Spleen (tissue), 11 donors: Measurements from ENCODE around the gene GNPTG. TPM values are rescaled to one million over a fixed set of nuclear protein-coding genes. Genes with fewer than 3 reads are reported as not detected.

Experiments
- DNase-seq: peaks from one replicate; pipeline ENCODE4 v3.0.0-alpha.2; 2020
- H3K27ac ChIP-seq, 8 donors: fragments of 200-600 bp; sonication (generic) in 7 of 8; 1 replicate in 4 of 8; 2 replicates in 4 of 8; pipeline versions ENCODE4 v1.5.0 to v1.8.0; 2016 to 2021; ENCODE audit warnings: inconsistent platforms in 4 of 8, mild to moderate bottlenecking in 4 of 8, moderate library complexity in 1 of 8
- H3K27me3 ChIP-seq, 7 donors: fragments of 200-600 bp; sonication (generic) in 6 of 7; replicated peaks in 1 of 7; 1 replicate in 4 of 7; 2 replicates in 3 of 7; pipeline versions ENCODE4 v1.5.0 to v1.8.0; 2016 to 2021; ENCODE audit warnings: inconsistent platforms in 3 of 7, mild to moderate bottlenecking in 1 of 7
- H3K36me3 ChIP-seq, 6 donors: fragments of 200-600 bp; sonication (generic) in 5 of 6; 1 replicate in 4 of 6; 2 replicates in 2 of 6; pipeline versions ENCODE4 v1.5.0 to v1.8.0; 2016 to 2021; ENCODE audit warnings: inconsistent platforms in 2 of 6
- H3K4me1 ChIP-seq, 6 donors: fragments of 200-600 bp; sonication (generic) in 5 of 6; 1 replicate in 3 of 6; 2 replicates in 3 of 6; pipeline versions ENCODE4 v1.5.0 to v1.8.0; 2016 to 2021; ENCODE audit warnings: inconsistent platforms in 3 of 6
- H3K4me3 ChIP-seq, 8 donors: fragments of 200-600 bp; sonication (generic) in 7 of 8; 1 replicate in 4 of 8; 2 replicates in 4 of 8; pipeline versions ENCODE4 v1.5.0 to v1.8.0; 2016 to 2021; ENCODE audit warnings: inconsistent platforms in 4 of 8, mild to moderate bottlenecking in 4 of 8, moderate library complexity in 2 of 8
- H3K9me3 ChIP-seq, 8 donors: fragments of 200-600 bp; sonication (generic) in 7 of 8; 1 replicate in 4 of 8; 2 replicates in 4 of 8; pipeline versions ENCODE4 v1.5.0 to v1.8.0; 2016 to 2021; ENCODE audit warnings: inconsistent platforms in 4 of 8
- CTCF ChIP-seq, 11 experiments: fragments of 200-600 bp in 7 of 11; fragments of 450-650 bp in 4 of 11; sonication (generic) in 4 of 11; IDR thresholded peaks in 8 of 11; conservative IDR thresholded peaks in 3 of 11; 1 replicate in 7 of 11; 2 replicates in 4 of 11; pipeline versions ENCODE4 v1.4.0 to v1.8.0; 2016 to 2021; ENCODE audit warnings: antibody characterized with exemption in 11 of 11, inconsistent platforms in 4 of 11, mild to moderate bottlenecking in 1 of 11
- POLR2A ChIP-seq, 3 donors: fragments of 450-650 bp; IDR thresholded peaks; one replicate each; pipeline ENCODE4 v1.5.1; 2017; ENCODE audit warnings: antibody characterized with exemption in 3 of 3, mild to moderate bottlenecking in 1 of 3
- POLR2AphosphoS5 ChIP-seq, 3 donors: sonication (generic); formaldehyde crosslinking; IDR thresholded peaks; one replicate each; pipeline ENCODE4 v1.5.1; 2017; ENCODE audit warnings: antibody characterized with exemption in 3 of 3
- WGBS, 5 donors: extraction: QIAGEN DNeasy Blood & Tissue Kit in 3 of 5; methylation state at CpG; one replicate each; pipeline versions ENCODE4 v1.1.5 to v1.1.7; 2013 to 2018; 5-methylcytosine and 5-hydroxymethylcytosine counted together
- intact Hi-C: fragments of 100-400 bp; cut with DNase I; formaldehyde crosslinking; loops from one replicate; pipeline ENCODE4 v1.15.0; 2023; ENCODE audit warnings: low total_unique reads
- polyA plus RNA-seq, 3 donors: library from polyadenylated mRNA; stranded (reverse); fragments of 200-250 nt; gene quantifications; one replicate each; pipeline ENCODE4 v1.2.1, GENCODE V29; 2013
- total RNA-seq, 7 donors: library from RNA; depleted of rRNA in 3 of 7; stranded (reverse); fragments of >200 nt in 3 of 7; fragmentation: NEBNext Ultra II Directional in 4 of 7; extraction: Animal tissue kit (Norgen Biotek cat#: 25700) in 4 of 7; gene quantifications; one replicate each; pipeline versions ENCODE4 v1.1.0 to v1.2.1, GENCODE V29; 2016 to 2021
- donor health status: healthy with polysubstance abuse.
- donor health status: DM: no; HTN: no; CAD: no; lungs with moderate emphysema.
- donor health status: DM: no; HTN: no; CAD: no.
- donor health status: Bipolar disorder and iron deficiency.
- donor health status: healthy.
- donor health status: DM: no; HTN: no; CAD: no.
- donor health status: DM: yes; HTN: yes; CAD: no.

GNPTG gene
- total and polyA plus RNA-seq, 10 donors, result 55.6 to 80.6 (median 65.4) TPM

- H3K4me1 ChIP-seq, result peaks cover 8 to 44% (median 15%) of the 10 kb centered on the region in 6 donors
- H3K4me3 ChIP-seq, result no peak overlapping the region
- no peaks in the 10 kb centered on the region for H3K27me3 ChIP-seq
- TF ChIP-seq CTCF (IDR thresholded peaks at IDR 0.05 in 8 of 11, conservative IDR thresholded peaks at IDR 0.05 in 3 of 11) (no peak), POLR2AphosphoS5 (IDR thresholded peaks at IDR 0.05) (no peak), POLR2A (IDR thresholded peaks at IDR 0.05) (no peak)
- H3K36me3 ChIP-seq, result peaks cover 0 to 90% (median 58%) of the 10 kb centered on the region in 6 donors
- WGBS, 5 donors, result 91 to 95% (median 92%) methylated on average over 13 to 14 of the region's 14 CpGs
- H3K27ac ChIP-seq, result no peak overlapping the region
- intact Hi-C loops, result no loop called here
- H3K9me3 ChIP-seq, result no peaks in the 10 kb centered on the region
- no peak for DNase-seq
Measured at GRCh38 chr16:1403733-1404132, 52.0 kb downstream of the GNPTG start.

- peak overlapping the region in 4 of 8 donors; percentile 49 to 71 (median 64) for H3K27ac ChIP-seq
- H3K36me3 ChIP-seq, result peaks cover 0 to 86% (median 27%) of the 10 kb centered on the region in 6 donors
- peaks cover 8 to 83% (median 32%) of the 10 kb centered on the region in 6 donors for H3K4me1 ChIP-seq
- TF ChIP-seq POLR2A (IDR thresholded peaks at IDR 0.05) (no peak), POLR2AphosphoS5 (IDR thresholded peaks at IDR 0.05) (no peak), CTCF (IDR thresholded peaks at IDR 0.05 in 8 of 11, conservative IDR thresholded peaks at IDR 0.05 in 3 of 11) (no peak)
- no peaks in the 10 kb centered on the region for H3K9me3 ChIP-seq
- no peak for DNase-seq
- WGBS, 5 donors, result 40 to 52% (median 42%) methylated on average over 10 to 11 of the region's 11 CpGs
- H3K4me3 ChIP-seq, result peak overlapping the region in 6 of 8 donors; percentile 11 to 65 (median 44)
- intact Hi-C loops, result no loop called here
- no peaks in the 10 kb centered on the region for H3K27me3 ChIP-seq
Measured at GRCh38 chr16:1407753-1408152, 56.0 kb downstream of the GNPTG start.

- H3K36me3 ChIP-seq, result peaks cover 0 to 84% (median 22%) of the 10 kb centered on the region in 6 donors
- peaks cover 9 to 88% (median 38%) of the 10 kb centered on the region in 6 donors for H3K4me1 ChIP-seq
- no peaks in the 10 kb centered on the region for H3K9me3 ChIP-seq
- peak overlapping the region in 7 of 8 donors; percentile 18 to 65 (median 43) for H3K4me3 ChIP-seq
- no peaks in the 10 kb centered on the region for H3K27me3 ChIP-seq
- DNase-seq, result peak; percentile 98
- intact Hi-C loops, result no loop called here
- peak overlapping the region in 5 of 8 donors; percentile 43 to 71 (median 63) for H3K27ac ChIP-seq
- peak; percentile 74 to 89 (median 82) for TF ChIP-seq POLR2AphosphoS5 (IDR thresholded peaks at IDR 0.05)
- TF ChIP-seq CTCF (IDR thresholded peaks at IDR 0.05 in 8 of 11, conservative IDR thresholded peaks at IDR 0.05 in 3 of 11), result peak in 2 of 11 experiments; percentile 20 to 21
- no peak for TF ChIP-seq POLR2A (IDR thresholded peaks at IDR 0.05)
- 4 to 9% (median 4%) methylated on average over 24 to 42 of the region's 42 CpGs for WGBS, 5 donors
Measured at GRCh38 chr16:1408171-1408837, 56.6 kb downstream of the GNPTG start.

GRCh38 chr16:1412847-1413246, 61.1 kb downstream of the GNPTG start:
- intact Hi-C loops, result no loop called here
- H3K36me3 ChIP-seq, result peaks cover 0 to 42% (median 15%) of the 10 kb centered on the region in 6 donors
- no peaks in the 10 kb centered on the region for H3K27me3 ChIP-seq
- H3K9me3 ChIP-seq, result no peaks in the 10 kb centered on the region
- peaks cover 11 to 73% (median 47%) of the 10 kb centered on the region in 6 donors for H3K4me1 ChIP-seq
- TF ChIP-seq POLR2A (IDR thresholded peaks at IDR 0.05) (no peak), CTCF (IDR thresholded peaks at IDR 0.05 in 8 of 11, conservative IDR thresholded peaks at IDR 0.05 in 3 of 11) (no peak), POLR2AphosphoS5 (IDR thresholded peaks at IDR 0.05) (no peak)
- no peak for DNase-seq
- WGBS, 5 donors, result 84 to 92% (median 88%) methylated on average over 2 of the region's 2 CpGs
- H3K27ac ChIP-seq, result peak overlapping the region in 1 of 8 donors; percentile 13
- no peak overlapping the region for H3K4me3 ChIP-seq
